ENCODE measurements around the gene SCT.

Gene SCT

DNA sequence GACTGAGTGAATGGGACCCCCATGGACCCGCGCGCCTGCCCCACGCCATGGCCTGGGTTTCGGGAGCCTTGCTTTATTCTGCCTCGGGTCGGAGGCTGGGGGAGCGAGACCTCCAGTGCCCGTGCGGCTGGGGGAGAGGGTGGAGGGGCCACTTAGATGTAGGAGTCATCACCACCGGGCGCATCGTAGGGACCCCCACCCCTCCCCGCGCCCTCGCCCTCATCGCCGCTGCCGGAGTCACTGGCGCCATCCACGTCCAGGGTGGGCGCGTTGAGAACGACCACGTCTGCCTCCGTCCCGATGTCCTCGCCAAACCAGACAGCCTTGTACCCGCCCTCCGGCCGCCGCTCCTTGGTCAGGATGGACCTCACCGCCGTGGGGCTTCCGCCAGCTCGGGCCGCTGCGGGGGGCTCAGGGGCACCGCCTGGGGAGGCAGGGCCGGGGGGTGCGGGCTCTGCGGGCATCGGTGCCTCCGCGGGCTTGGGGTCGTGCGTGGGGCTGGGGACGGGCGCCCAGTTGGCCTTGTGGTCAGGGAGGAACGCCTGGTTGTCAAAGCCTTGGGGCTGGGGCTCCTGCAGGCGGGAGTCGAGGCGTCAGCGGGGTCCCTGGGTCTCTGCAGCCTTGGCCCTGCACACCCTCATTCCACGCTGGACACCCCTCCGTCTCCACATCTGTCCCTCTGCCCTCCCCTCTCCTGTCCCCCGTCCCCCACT, 9.6 kb downstream of the SCT start:
- no peak for DNase-seq (ENCODE audit: low read depth)
- TF ChIP-seq, protein P1, sequence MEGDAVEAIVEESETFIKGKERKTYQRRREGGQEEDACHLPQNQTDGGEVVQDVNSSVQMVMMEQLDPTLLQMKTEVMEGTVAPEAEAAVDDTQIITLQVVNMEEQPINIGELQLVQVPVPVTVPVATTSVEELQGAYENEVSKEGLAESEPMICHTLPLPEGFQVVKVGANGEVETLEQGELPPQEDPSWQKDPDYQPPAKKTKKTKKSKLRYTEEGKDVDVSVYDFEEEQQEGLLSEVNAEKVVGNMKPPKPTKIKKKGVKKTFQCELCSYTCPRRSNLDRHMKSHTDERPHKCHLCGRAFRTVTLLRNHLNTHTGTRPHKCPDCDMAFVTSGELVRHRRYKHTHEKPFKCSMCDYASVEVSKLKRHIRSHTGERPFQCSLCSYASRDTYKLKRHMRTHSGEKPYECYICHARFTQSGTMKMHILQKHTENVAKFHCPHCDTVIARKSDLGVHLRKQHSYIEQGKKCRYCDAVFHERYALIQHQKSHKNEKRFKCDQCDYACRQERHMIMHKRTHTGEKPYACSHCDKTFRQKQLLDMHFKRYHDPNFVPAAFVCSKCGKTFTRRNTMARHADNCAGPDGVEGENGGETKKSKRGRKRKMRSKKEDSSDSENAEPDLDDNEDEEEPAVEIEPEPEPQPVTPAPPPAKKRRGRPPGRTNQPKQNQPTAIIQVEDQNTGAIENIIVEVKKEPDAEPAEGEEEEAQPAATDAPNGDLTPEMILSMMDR (IDR thresholded peaks at IDR 0.05; ENCODE audit: insufficient read depth, low read depth, low read length, missing control alignments): no peak
- no peak overlapping the region for H3K4me3 ChIP-seq (ENCODE audit: low read length)

DNA sequence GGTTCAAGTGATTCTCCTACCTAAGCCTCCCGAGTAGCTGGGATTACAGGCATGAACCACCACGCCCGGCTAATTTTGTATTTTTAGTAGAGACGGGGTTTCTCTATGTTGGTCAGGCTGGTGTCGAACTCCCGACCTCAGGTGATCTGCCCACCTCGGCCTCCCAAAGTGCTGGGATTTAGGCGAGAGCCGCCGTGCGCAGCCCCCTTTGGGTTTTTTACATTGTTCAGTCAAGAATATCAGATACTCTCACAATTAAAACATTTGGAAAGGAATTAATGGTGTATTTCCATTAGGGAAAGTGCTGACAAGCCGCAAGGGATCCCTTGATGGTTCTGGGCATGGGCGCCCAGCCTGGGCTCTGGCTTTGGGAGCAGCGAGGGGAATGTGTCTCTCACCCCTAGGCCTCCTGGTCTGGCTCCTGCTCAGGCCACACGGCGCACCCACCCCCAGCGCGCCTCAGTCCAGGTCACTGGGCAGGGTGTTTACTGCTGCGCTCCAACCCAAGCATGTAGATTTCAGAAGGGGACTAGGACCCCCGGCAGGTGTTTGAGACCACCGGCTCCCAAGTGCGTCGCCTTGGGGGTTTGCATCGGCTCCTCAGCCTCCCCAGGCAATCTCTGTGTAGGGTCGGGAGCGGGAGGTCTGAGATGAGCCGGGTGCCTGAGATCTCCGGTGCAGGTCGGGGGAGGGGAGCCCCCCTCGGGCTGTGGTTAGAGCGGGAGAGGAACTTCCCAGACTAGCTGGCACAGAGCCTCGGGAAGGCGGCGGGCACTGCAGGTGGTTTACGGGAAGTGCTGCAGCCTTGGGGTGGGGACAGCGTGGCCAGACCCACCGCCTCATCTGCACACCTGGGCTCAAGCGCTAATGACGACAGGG, 10.4 kb downstream of the SCT start:
- DNase-seq (ENCODE audit: low read depth): no peak
- TF ChIP-seq, protein P1 (IDR thresholded peaks at IDR 0.05; ENCODE audit: insufficient read depth, low read depth, low read length, missing control alignments): no peak
- H3K4me3 ChIP-seq (ENCODE audit: low read length): no peak overlapping the region

DNA sequence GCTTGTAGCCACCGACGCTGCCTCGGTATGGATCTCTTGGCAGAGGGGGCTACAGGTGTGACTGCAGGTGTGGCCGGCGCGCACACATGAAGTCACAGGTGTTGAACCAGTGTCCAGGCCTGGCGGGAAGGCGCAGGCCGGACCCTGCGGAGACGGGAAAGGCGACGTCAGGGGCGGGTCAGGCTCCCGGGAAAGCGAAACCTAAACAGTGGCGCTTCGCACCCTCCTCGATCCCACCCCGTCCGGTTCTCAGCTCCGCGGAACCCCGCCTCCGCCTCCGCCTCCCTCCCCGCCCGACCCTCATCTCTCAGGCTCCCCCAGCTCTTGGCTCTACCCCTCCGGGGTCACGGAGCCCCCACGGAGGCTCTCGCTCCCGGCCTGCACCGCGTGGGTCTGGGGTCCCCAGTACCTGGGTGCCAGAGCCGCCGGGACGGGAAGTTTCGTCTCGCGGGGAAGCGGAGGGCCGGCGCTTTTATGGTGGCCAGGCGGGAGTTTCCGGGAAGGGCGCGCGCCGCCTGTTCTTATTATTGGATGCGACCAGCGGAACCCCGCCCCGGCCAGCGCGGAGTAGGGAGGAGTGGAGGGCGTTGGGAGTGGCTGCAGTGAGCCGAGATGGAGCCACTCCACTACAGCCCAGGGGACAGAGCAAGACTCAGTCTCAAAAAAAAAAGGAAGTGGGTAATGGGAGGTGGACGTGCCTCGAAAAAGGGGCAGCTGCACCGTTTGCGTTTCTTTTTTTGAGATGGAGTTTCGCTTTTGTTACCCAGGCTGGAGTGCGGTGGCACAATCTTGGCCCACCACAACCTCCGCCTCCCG, 11.3 kb downstream of the SCT start, which contains the start of gene IRF7:
Gene IRF7 (minus strand): TSS at position 447 of the 816 bp plus-strand sequence. CDS start 586 bp downstream, outside the sequence.
- TF ChIP-seq, protein P1 (IDR thresholded peaks at IDR 0.05; ENCODE audit: insufficient read depth, low read depth, low read length, missing control alignments): no peak
- peak; percentile 93 for DNase-seq (ENCODE audit: low read depth)
- peak within 1 kb of the TSS; percentile 61 for H3K4me3 ChIP-seq (ENCODE audit: low read length)

DNA sequence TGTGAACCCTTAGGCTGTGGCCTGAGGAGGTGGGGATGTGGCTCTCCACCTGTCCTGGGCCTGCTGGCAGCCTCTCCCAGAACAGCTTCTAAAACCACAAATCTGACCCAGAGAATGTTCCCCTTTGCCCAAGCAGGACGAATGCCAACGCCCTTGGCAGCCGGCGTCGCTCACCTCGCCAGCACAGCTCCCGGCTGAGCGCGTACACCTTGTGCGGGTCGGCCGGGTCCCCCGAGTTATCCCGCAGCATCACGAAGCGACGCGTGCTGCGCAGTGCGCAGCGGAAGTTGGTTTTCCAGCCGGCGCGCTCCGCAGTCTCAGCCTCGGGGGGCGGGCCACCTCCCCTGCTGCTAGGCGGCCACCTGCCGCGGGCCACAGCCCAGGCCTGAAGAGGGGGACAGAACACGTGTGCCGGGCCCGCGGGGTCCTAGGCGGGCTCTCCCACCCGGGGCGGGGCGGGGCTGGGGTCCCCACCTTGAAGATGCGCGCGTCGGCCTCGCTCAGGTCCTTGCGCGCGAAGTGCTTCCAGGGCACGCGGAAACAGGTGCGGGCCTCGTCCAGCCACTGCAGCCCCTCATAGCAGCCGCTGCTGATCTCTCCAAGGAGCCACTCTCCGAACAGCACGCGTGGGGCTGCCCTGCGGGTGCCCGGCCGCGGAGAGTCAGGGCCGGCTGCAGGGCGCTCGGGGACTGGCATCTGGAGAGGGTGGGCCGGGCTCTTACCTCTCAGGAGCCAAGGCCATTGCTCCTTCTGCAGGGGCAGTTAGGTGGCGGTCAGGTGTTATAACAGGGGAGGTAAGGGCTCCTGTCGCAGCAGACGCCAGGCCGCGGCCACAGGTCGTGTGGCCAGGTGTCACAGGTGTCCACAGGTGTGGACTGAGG, 12.1 kb downstream of the SCT start:
- TF ChIP-seq, protein P1 (IDR thresholded peaks at IDR 0.05; ENCODE audit: insufficient read depth, low read depth, low read length, missing control alignments): no peak
- peak; percentile 17 for DNase-seq (ENCODE audit: low read depth)
- peak overlapping the region; percentile 61 for H3K4me3 ChIP-seq (ENCODE audit: low read length)

DNA sequence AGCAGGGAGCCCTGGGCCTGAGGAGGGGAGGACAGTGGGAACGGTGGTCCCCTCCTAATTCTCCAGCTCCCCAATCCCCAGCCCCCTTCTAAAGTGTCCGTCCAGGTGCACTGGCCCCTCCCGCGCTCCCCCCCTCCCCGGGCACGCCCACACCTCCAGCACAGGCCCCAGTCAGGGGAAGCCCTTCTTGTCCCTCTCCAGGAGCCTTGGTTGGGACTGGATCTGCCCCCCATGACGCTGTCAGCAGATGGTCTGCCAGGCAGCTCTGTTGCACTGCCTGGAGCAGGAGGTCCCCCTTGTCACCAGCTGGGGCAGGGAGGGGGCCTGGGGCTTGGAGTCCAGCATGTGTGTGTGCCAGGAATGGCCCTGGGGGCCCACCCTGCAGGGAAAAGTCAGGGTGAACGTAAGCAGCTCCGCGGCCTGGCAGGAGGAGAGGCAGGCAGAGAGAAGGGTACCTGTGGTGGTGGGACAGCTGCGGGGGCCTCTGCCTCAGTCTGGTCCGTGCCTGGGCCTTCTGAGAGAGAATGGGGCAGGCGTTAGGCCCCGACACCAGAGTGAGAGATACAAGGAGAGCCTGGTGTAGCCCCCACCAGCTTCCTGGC, 12.9 kb downstream of the SCT start:
- no peak for DNase-seq (ENCODE audit: low read depth)
- TF ChIP-seq, protein P1 (IDR thresholded peaks at IDR 0.05; ENCODE audit: insufficient read depth, low read depth, low read length, missing control alignments): no peak
- H3K4me3 ChIP-seq (ENCODE audit: low read length): no peak overlapping the region

Measured in epithelial cell of esophagus (primary cell).